Measurements from ENCODE around the gene ZCWPW2.

The ZCWPW2 gene

GRCh38 chr3:28569357-28569756, 220.8 kb downstream of the ZCWPW2 start:
- no peak for DNase-seq (ENCODE audit: low read depth in 2 of 2, low spot score in 1 of 2)

- no peak for DNase-seq (ENCODE audit: low read depth in 2 of 2, low spot score in 1 of 2)
These were observed 225.5 kb downstream of the ZCWPW2 start for GRCh38 chr3:28574036-28574435.

- DNase-seq (ENCODE audit: low read depth in 2 of 2, low spot score in 1 of 2): no peak
These were observed 226.7 kb downstream of the ZCWPW2 start for GRCh38 chr3:28575100-28575745.
